Measurements from ENCODE around the gene FAM229B.
A peak's percentile ranks its signal among the peaks of the same experiment; 100 is the strongest.
"Not testable (repeated sequence)": the region's sequence is repeated elsewhere in the genome, so short reads cannot be mapped to it uniquely, and the experiment has no call there.

FAM229B gene

GRCh38 chr6:112100561-112100960 lies 13.2 kb downstream of the FAM229B start:
- no peak overlapping the region for H3K4me3 Mint-ChIP-seq
- DNase-seq (no peak), ATAC-seq (no peak)
- H3K27ac Mint-ChIP-seq, result no peak overlapping the region
- H3K9me3 Mint-ChIP-seq, result peaks cover 6% of the 10 kb centered on the region
- H3K36me3 Mint-ChIP-seq (ENCODE audit: low read depth), result peaks cover 4% of the 10 kb centered on the region
- H3K27me3 Mint-ChIP-seq, result no peaks in the 10 kb centered on the region
- H3K4me1 Mint-ChIP-seq, result no peaks in the 10 kb centered on the region

DNA sequence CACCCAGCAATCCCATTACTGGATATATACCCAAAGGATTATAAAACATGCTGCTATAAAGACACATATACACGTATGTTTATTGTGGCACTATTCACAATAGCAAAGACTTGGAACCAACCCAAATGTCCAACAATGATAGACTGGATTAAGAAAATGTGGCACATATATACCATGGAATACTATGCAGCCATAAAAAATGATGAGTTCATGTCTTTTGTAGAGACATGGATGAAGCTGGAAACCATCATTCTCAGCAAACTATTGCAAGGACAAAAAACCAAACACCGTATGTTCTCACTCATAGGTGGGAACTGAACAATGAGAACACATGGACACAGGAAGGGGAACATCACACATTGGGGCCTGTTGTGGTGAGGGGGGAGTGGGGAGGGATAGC lies 18.6 kb downstream of the FAM229B start:
- not testable (repeated sequence) for H3K27me3 Mint-ChIP-seq; H3K4me3 Mint-ChIP-seq; DNase-seq; H3K27ac Mint-ChIP-seq; H3K9me3 Mint-ChIP-seq; H3K4me1 Mint-ChIP-seq; H3K36me3 Mint-ChIP-seq (ENCODE audit: low read depth); ATAC-seq

- Mint-ChIP-seq H3K4me1 (no peaks in the 10 kb centered on the region), H3K9me3 (peaks cover 6% of the 10 kb centered on the region), H3K27me3 (no peaks in the 10 kb centered on the region), H3K4me3 (no peak overlapping the region), H3K27ac (no peak overlapping the region), H3K36me3 (ENCODE audit: low read depth) (peaks cover 2% of the 10 kb centered on the region)
- no peak for DNase-seq
- no peak for ATAC-seq
Observed at GRCh38 chr6:112106562-112106961, 19.2 kb downstream of the FAM229B start.

- no peaks in the 10 kb centered on the region for H3K36me3 Mint-ChIP-seq (ENCODE audit: low read depth)
- peaks cover 6% of the 10 kb centered on the region for H3K9me3 Mint-ChIP-seq
- no peak overlapping the region for H3K27ac Mint-ChIP-seq
- H3K27me3 Mint-ChIP-seq, result peaks cover 4% of the 10 kb centered on the region
- ATAC-seq (no peak), DNase-seq (no peak)
- no peak overlapping the region for H3K4me3 Mint-ChIP-seq
- H3K4me1 Mint-ChIP-seq, result no peaks in the 10 kb centered on the region
Observed at GRCh38 chr6:112109262-112109661, 21.9 kb downstream of the FAM229B start.

GRCh38 chr6:112113431-112113830 lies 26.0 kb downstream of the FAM229B start:
- Mint-ChIP-seq H3K9me3 (no peaks in the 10 kb centered on the region), H3K27ac (no peak overlapping the region), H3K4me1 (peaks cover 16% of the 10 kb centered on the region), H3K27me3 (peaks cover 10% of the 10 kb centered on the region), H3K36me3 (ENCODE audit: low read depth) (no peaks in the 10 kb centered on the region), H3K4me3 (no peak overlapping the region)
- ATAC-seq (no peak), DNase-seq (no peak)

- Mint-ChIP-seq H3K4me3 (no peak overlapping the region), H3K27ac (no peak overlapping the region), H3K36me3 (ENCODE audit: low read depth) (no peaks in the 10 kb centered on the region), H3K27me3 (peaks cover 10% of the 10 kb centered on the region), H3K4me1 (peaks cover 16% of the 10 kb centered on the region), H3K9me3 (no peaks in the 10 kb centered on the region)
- ATAC-seq (no peak), DNase-seq (no peak)
Observed at GRCh38 chr6:112113918-112114317, 26.5 kb downstream of the FAM229B start.

DNA sequence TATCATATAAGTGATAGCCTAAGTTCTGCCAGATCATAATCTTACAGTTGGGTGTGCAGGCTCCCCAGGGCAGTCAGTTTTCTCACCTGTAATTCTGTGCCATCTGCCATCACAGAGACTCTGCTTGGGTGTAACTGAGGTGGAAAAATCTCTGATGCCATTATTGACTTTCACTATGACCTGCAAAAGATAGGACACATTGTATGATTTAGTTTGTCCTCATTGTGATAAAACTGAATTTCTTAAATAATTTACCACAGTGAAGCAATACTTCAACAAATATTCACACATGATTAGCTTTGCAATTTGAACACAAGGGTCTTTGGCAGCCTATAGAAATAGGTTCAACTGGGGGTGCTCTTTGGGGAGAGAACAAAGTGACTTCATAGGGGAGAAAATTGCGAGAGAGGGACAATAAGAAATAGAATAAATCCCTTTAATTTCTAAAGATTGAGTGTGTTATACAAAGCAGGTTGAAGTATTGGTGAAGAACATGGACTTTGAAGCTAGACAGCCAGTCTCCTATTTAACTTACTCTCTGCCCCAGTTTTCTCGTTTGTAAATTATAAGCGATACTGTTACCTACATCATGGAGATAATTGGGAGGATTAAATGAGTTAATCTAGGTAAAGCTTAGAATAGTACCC lies 27.3 kb downstream of the FAM229B start:
- no peak for DNase-seq
- ATAC-seq, result no peak
- no peaks in the 10 kb centered on the region for H3K9me3 Mint-ChIP-seq
- H3K4me1 Mint-ChIP-seq, result peaks cover 16% of the 10 kb centered on the region
- no peak overlapping the region for H3K27ac Mint-ChIP-seq
- no peaks in the 10 kb centered on the region for H3K36me3 Mint-ChIP-seq (ENCODE audit: low read depth)
- H3K4me3 Mint-ChIP-seq, result no peak overlapping the region
- peaks cover 10% of the 10 kb centered on the region for H3K27me3 Mint-ChIP-seq

GRCh38 chr6:112116221-112116620 lies 28.8 kb downstream of the FAM229B start:
- DNase-seq, result no peak

DNA sequence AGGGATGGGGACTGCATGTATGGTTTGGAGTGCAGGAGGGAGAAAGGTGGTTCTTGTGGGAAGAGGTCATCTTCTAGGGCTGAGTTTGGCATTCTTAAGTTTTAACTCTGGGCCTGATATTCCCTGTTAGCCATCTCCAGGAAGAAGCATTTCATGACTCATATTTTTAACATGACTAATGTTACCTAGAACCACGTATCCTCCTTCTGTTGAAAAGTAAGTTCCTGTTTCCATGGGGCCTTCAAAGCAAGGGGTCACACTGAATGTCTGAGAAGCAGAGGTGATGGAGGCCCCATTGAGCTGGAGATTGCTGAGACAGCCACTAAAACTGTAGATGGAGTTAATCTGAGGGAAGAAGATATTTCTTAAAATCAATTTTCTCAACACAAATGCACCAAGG lies 30.2 kb downstream of the FAM229B start:
- Mint-ChIP-seq H3K9me3 (no peaks in the 10 kb centered on the region), H3K4me3 (peak overlapping the region; percentile 32), H3K4me1 (peaks cover 16% of the 10 kb centered on the region), H3K36me3 (ENCODE audit: low read depth) (no peaks in the 10 kb centered on the region), H3K27me3 (peaks cover 6% of the 10 kb centered on the region), H3K27ac (peak overlapping the region; percentile 51)
- DNase-seq (peak; percentile 16), ATAC-seq (peak; percentile 95)

More at GRCh38 chr6:112116221-112116620, 28.8 kb downstream of the FAM229B start:
- H3K4me3 Mint-ChIP-seq, result no peak overlapping the region
- H3K4me1 Mint-ChIP-seq, result peaks cover 16% of the 10 kb centered on the region
- ATAC-seq, result no peak
- H3K27ac Mint-ChIP-seq, result no peak overlapping the region
- peaks cover 10% of the 10 kb centered on the region for H3K27me3 Mint-ChIP-seq
- H3K36me3 Mint-ChIP-seq (ENCODE audit: low read depth), result no peaks in the 10 kb centered on the region
- no peaks in the 10 kb centered on the region for H3K9me3 Mint-ChIP-seq

DNA sequence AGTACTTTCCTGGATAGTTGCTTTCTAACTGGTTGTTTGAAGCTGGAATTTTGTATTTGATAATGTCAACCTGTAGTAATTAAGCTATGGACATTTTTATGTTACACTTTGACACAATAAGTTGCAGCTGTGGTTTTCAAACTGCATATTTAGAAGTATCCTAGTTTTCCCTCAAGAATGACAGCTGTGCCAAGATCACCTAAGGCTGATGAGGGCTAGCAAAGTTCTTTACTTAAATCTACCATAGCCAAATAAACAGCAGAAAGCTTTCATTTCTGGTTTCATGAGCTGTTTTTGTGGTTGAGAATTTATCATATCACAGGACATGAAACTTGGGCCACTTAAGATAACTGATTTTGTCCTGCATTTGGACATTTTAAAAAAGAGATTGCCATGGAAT lies 30.6 kb downstream of the FAM229B start:
- Mint-ChIP-seq H3K27ac (peak overlapping the region; percentile 51), H3K27me3 (peaks cover 6% of the 10 kb centered on the region), H3K9me3 (no peaks in the 10 kb centered on the region), H3K4me1 (peaks cover 16% of the 10 kb centered on the region), H3K36me3 (ENCODE audit: low read depth) (no peaks in the 10 kb centered on the region), H3K4me3 (no peak overlapping the region)
- no peak for ATAC-seq
- DNase-seq, result no peak

- DNase-seq (no peak), ATAC-seq (no peak)
- Mint-ChIP-seq H3K4me3 (no peak overlapping the region), H3K4me1 (peaks cover 4% of the 10 kb centered on the region), H3K27ac (no peak overlapping the region), H3K27me3 (peaks cover 6% of the 10 kb centered on the region), H3K9me3 (no peaks in the 10 kb centered on the region), H3K36me3 (ENCODE audit: low read depth) (no peaks in the 10 kb centered on the region)
Observed at GRCh38 chr6:112122756-112123155, 35.4 kb downstream of the FAM229B start.

- H3K27ac Mint-ChIP-seq, result no peak overlapping the region
Observed at GRCh38 chr6:112123982-112124381, 36.6 kb downstream of the FAM229B start.

DNA sequence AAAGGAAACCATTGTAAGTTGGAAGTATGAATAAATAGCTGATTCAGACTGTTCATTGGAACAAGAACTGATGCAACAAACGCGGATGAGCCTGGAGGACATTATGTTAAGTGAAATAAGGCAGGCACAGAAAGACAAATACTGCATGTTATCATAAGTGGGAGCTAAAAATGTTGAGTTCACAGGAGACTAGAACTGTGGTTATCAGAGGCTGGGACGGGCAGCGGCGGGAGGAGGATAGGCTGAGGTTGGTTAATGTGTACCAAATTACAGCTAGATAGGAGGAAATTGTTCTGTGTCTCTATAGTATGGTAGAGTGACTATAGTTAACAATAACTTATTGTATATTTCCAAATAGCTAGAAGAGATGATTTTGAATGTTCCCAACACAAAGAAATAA lies 40.8 kb downstream of the FAM229B start:
- peaks cover 9% of the 10 kb centered on the region for H3K27me3 Mint-ChIP-seq
- no peaks in the 10 kb centered on the region for H3K9me3 Mint-ChIP-seq
- DNase-seq (no peak), ATAC-seq (no peak)
- no peaks in the 10 kb centered on the region for H3K36me3 Mint-ChIP-seq (ENCODE audit: low read depth)
- no peaks in the 10 kb centered on the region for H3K4me1 Mint-ChIP-seq
- H3K4me3 Mint-ChIP-seq, result no peak overlapping the region
- no peak overlapping the region for H3K27ac Mint-ChIP-seq

More at GRCh38 chr6:112123982-112124381, 36.6 kb downstream of the FAM229B start:
- ATAC-seq (no peak), DNase-seq (no peak)
- Mint-ChIP-seq H3K4me1 (no peaks in the 10 kb centered on the region), H3K36me3 (ENCODE audit: low read depth) (no peaks in the 10 kb centered on the region), H3K4me3 (no peak overlapping the region), H3K9me3 (no peaks in the 10 kb centered on the region), H3K27me3 (peaks cover 9% of the 10 kb centered on the region)

DNA sequence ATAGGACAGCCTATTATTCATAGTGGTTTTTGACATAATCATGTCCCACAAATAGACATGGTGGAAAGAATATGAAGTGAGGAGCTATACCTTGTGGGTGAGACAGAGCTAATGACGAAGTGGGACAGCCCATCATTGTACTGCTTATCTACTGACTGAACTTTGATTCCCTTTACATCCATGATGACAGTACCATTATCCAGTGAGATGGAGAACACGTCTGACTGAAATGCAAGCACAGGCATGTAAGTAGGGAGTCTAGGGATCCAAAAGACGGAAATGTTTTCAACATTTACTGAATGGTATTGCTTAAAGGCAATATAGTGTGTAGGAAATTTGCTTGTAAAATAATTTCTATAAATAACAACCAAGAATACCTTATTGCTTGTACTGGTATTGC lies 43.5 kb downstream of the FAM229B start:
- no peaks in the 10 kb centered on the region for H3K4me1 Mint-ChIP-seq
- no peak for ATAC-seq
- peaks cover 11% of the 10 kb centered on the region for H3K27me3 Mint-ChIP-seq
- H3K36me3 Mint-ChIP-seq (ENCODE audit: low read depth), result no peaks in the 10 kb centered on the region
- H3K4me3 Mint-ChIP-seq, result no peak overlapping the region
- no peak overlapping the region for H3K27ac Mint-ChIP-seq
- H3K9me3 Mint-ChIP-seq, result no peaks in the 10 kb centered on the region
- no peak for DNase-seq

DNA sequence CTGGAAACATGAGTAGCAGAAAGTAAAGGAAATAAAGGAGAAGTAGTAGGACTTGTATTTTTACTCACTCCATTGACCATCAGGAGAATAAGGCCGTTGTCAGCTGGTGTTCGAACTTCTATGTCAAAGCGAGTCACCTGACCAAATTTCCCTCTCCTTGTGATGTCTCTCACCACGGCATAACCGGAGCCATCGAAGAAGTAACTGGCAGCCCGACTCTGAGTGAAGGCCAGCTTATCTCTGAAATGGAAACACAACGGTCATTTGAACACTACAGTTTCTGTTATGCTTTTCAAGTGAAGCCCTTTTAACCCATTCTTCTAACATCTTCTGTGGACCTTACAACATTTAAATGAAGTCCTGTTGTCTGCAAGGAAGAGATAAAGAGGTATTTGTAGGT lies 51.7 kb downstream of the FAM229B start:
- Mint-ChIP-seq H3K4me1 (no peaks in the 10 kb centered on the region), H3K27me3 (peaks cover 11% of the 10 kb centered on the region)
- ATAC-seq, result no peak

DNA sequence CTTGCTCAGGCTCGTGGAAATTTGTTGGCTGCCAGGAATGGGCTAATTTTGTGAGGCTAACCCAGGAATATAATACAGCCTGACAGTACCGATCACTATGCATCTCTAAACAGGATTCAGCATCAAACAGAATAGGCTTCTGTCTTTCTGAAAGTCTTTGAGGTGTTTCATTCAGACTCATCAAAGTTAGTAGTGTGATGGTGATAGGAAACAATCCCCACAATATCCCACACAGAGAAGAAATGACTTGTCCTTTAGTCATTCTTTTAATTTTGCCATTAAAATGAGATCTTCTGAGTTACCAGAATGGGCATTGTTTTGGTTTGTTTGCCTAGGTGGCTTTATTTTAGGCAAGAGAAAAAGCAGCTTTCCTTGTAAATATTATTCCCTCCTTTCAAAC lies 54.3 kb downstream of the FAM229B start:
- no peaks in the 10 kb centered on the region for H3K9me3 Mint-ChIP-seq
- no peaks in the 10 kb centered on the region for H3K36me3 Mint-ChIP-seq (ENCODE audit: low read depth)
- ATAC-seq (peak; percentile 46), DNase-seq (no peak)
- no peaks in the 10 kb centered on the region for H3K4me1 Mint-ChIP-seq
- H3K27ac Mint-ChIP-seq, result no peak overlapping the region
- no peak overlapping the region for H3K4me3 Mint-ChIP-seq
- peaks cover 4% of the 10 kb centered on the region for H3K27me3 Mint-ChIP-seq

More for the DNA sequence above, 51.7 kb downstream of the FAM229B start:
- Mint-ChIP-seq H3K9me3 (no peaks in the 10 kb centered on the region), H3K36me3 (ENCODE audit: low read depth) (no peaks in the 10 kb centered on the region), H3K27ac (no peak overlapping the region), H3K4me3 (no peak overlapping the region)
- no peak for DNase-seq
